Astrocyte of the cerebellum (primary cell): Measurements from ENCODE around the gene LHFPL2.
A peak's percentile ranks its signal among the peaks of the same experiment; 100 is the strongest.
"Not testable (repeated sequence)": the region's sequence is repeated elsewhere in the genome, so short reads cannot be mapped to it uniquely, and the experiment has no call there.

ENCODE experiments used
- DNase-seq: peaks from one replicate; pipeline ENCODE4 v3.0.0-alpha.2; 2011; ENCODE audit warnings: low read depth
- H3K4me3 ChIP-seq: 2 replicates; pipeline ENCODE4 v1.5.1; 2011; ENCODE audit warnings: mild to moderate bottlenecking, low read depth, low read length, moderate library complexity
- CTCF ChIP-seq: IDR thresholded peaks from 2 replicates; pipeline ENCODE4 v1.5.1; 2012; ENCODE audit warnings: low read length, low read depth, moderate library complexity, mild to moderate bottlenecking; ENCODE audit errors: missing control alignments
- in situ Hi-C: cut with HindIII; loops from 2 replicates; pipeline ENCODE4 v1.10.0; 2017; ENCODE audit warnings: low sequenced_read_pairs

The LHFPL2 gene

GRCh38 chr5:78626009-78626571 lies 22.5 kb downstream of the LHFPL2 start:
- no peak overlapping the region for H3K4me3 ChIP-seq
- DNase-seq = peak; percentile 58
- TF ChIP-seq CTCF = no peak
- in situ Hi-C loops = no loop called here

- in situ Hi-C loops = no loop called here
- no peak for TF ChIP-seq CTCF
- H3K4me3 ChIP-seq = no peak overlapping the region
- DNase-seq = no peak
These were observed 23.6 kb downstream of the LHFPL2 start for GRCh38 chr5:78624992-78625391.

- in situ Hi-C loops = no loop called here
- no peak for DNase-seq
- H3K4me3 ChIP-seq = no peak overlapping the region
- TF ChIP-seq CTCF = no peak
These were observed 24.5 kb downstream of the LHFPL2 start for GRCh38 chr5:78624011-78624541.

GRCh38 chr5:78622302-78622971 lies 26.1 kb downstream of the LHFPL2 start:
- no peak for TF ChIP-seq CTCF
- in situ Hi-C loops = no loop called here
- no peak for DNase-seq
- no peak overlapping the region for H3K4me3 ChIP-seq

GRCh38 chr5:78621291-78621738 lies 27.3 kb downstream of the LHFPL2 start:
- DNase-seq = no peak
- in situ Hi-C loops = no loop called here
- no peak overlapping the region for H3K4me3 ChIP-seq
- no peak for TF ChIP-seq CTCF

GRCh38 chr5:78620119-78620518 lies 28.5 kb downstream of the LHFPL2 start:
- in situ Hi-C loops, DNase-seq, H3K4me3 ChIP-seq: not testable (repeated sequence)

GRCh38 chr5:78618303-78618702 lies 30.3 kb downstream of the LHFPL2 start:
- no peak for DNase-seq
- no peak for TF ChIP-seq CTCF
- in situ Hi-C loops = no loop called here
- no peak overlapping the region for H3K4me3 ChIP-seq
